ENCODE data around the gene CKAP4. TPM values are rescaled to one million over a fixed set of nuclear protein-coding genes. Genes with fewer than 3 reads are reported as not detected.

Gene CKAP4
- total and polyA plus RNA-seq, 2 experiments from 2014 or later: 32.3 to 58.8 TPM

DNA sequence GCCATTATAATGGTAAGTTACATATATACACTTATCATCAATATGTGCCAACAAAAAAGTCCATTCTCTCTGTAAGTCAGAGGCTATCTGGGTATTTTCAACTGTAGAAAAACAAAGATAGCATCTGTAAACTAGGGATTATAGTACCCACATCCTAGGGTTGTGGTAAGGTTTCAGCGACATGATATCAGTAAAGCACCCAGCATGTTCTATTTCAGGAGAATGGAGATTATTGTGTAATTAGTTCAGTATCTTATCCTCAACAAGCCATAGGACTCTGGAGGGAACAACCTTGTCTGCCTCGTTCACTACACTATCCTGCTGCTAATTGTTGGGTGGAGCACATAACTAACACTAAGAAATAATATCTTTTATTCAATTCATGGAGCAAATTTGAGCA lies 19.7 kb upstream of the CKAP4 start:
- no peak overlapping the region for H3K4me3 Mint-ChIP-seq
- DNase-seq (ENCODE audit: low spot score): no peak
- no peaks in the 10 kb centered on the region for H3K4me1 ChIP-seq (ENCODE audit: insufficient read depth)
- no peaks in the 10 kb centered on the region for H3K4me1 Mint-ChIP-seq
- H3F3A ChIP-seq (replicated peaks; ENCODE audit: low read depth): no peaks in the 10 kb centered on the region
- H3K9me3 Mint-ChIP-seq: no peaks in the 10 kb centered on the region
- no peaks in the 10 kb centered on the region for H3K79me2 ChIP-seq (replicated peaks; ENCODE audit: insufficient read depth)
- no peak overlapping the region for H3K4me3 ChIP-seq
- TF ChIP-seq, protein P1, sequence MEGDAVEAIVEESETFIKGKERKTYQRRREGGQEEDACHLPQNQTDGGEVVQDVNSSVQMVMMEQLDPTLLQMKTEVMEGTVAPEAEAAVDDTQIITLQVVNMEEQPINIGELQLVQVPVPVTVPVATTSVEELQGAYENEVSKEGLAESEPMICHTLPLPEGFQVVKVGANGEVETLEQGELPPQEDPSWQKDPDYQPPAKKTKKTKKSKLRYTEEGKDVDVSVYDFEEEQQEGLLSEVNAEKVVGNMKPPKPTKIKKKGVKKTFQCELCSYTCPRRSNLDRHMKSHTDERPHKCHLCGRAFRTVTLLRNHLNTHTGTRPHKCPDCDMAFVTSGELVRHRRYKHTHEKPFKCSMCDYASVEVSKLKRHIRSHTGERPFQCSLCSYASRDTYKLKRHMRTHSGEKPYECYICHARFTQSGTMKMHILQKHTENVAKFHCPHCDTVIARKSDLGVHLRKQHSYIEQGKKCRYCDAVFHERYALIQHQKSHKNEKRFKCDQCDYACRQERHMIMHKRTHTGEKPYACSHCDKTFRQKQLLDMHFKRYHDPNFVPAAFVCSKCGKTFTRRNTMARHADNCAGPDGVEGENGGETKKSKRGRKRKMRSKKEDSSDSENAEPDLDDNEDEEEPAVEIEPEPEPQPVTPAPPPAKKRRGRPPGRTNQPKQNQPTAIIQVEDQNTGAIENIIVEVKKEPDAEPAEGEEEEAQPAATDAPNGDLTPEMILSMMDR (conservative IDR thresholded peaks at IDR 0.05; ENCODE audit: low read depth in 2 of 2): no peak
- no peak for TF ChIP-seq POLR2AphosphoS5 (IDR thresholded peaks at IDR 0.05; ENCODE audit: low read depth)
- TF ChIP-seq JUNB (IDR thresholded peaks at IDR 0.05; ENCODE audit: unreplicated experiment): no peak
- no peak for TF ChIP-seq ZNF462 (CRISPR knock-in tag; IDR thresholded peaks at IDR 0.05)
- TF ChIP-seq ZNF331 (CRISPR knock-in tag; IDR thresholded peaks at IDR 0.05; ENCODE audit: low read depth): no peak
- no peak for TF ChIP-seq EZH2 (IDR thresholded peaks at IDR 0.05; ENCODE audit: low read depth, unreplicated experiment)
- TF ChIP-seq ZNF114 (CRISPR knock-in tag; IDR thresholded peaks at IDR 0.05): no peak
- no peak for TF ChIP-seq NANOG (IDR thresholded peaks at IDR 0.05; ENCODE audit: borderline replicate concordance)
- no peak for TF ChIP-seq STAT1 (IDR thresholded peaks at IDR 0.05; ENCODE audit: unreplicated experiment)
- TF ChIP-seq CREB1 (CRISPR knock-in tag; IDR thresholded peaks at IDR 0.05; ENCODE audit: low read depth): no peak
- no peaks in the 10 kb centered on the region for H3K36me3 ChIP-seq (ENCODE audit: insufficient read depth)
- H3K27ac Mint-ChIP-seq: no peak overlapping the region
- H2AFZ ChIP-seq: no peak overlapping the region
- H3K36me3 Mint-ChIP-seq (ENCODE audit: low read depth): no peaks in the 10 kb centered on the region
- H3K27ac ChIP-seq (ENCODE audit: low read depth): no peak overlapping the region
- no peaks in the 10 kb centered on the region for H4K20me1 ChIP-seq (replicated peaks; ENCODE audit: insufficient read depth)
- H3K27me3 Mint-ChIP-seq (ENCODE audit: insufficient read depth, low read depth, poor library complexity): no peaks in the 10 kb centered on the region
- no peak for ATAC-seq
- H3K9me2 ChIP-seq (ENCODE audit: insufficient read depth): no peaks in the 10 kb centered on the region
- H3K4me2 ChIP-seq: no peak overlapping the region
- no peaks in the 10 kb centered on the region for H3K27me3 ChIP-seq (ENCODE audit: insufficient read depth)
